ENCODE data around the gene DPAGT1. TPM values are rescaled to one million over a fixed set of nuclear protein-coding genes. Genes with fewer than 3 reads are reported as not detected.
A peak's percentile ranks its signal among the peaks of the same experiment; 100 is the strongest.

Gene DPAGT1
- total RNA-seq, 3 donors from 2014 or later (not counting 1 experiment from before 2014, with no cell fraction given), result 20.5 to 28.5 (median 24.4) TPM

- peak; percentile 80 to 92 (median 86) for ATAC-seq
- peaks cover 19% of the 10 kb centered on the region for H3K36me3 ChIP-seq (ENCODE audit: control insufficient read depth, insufficient read depth, low read length)
- Mint-ChIP-seq H3K4me3 (peak overlapping the region; percentile 91), H3K4me1 (peaks cover 34 to 43% of the 10 kb centered on the region in 2 donors), H3K36me3 (peaks cover 7% of the 10 kb centered on the region), H3K27me3 (ENCODE audit: low read depth in 2 of 2) (no peaks in the 10 kb centered on the region), H3K27ac (peak overlapping the region; percentile 95 to 96), H3K9me3 (no peaks in the 10 kb centered on the region)
- H3K27ac ChIP-seq (ENCODE audit: low read length), result peak overlapping the region; percentile 84
- WGBS (ENCODE audit: insufficient coverage), result under 1% methylated on average over 76 of the region's 79 CpGs
- no peaks in the 10 kb centered on the region for H3K9me3 ChIP-seq (ENCODE audit: control insufficient read depth, insufficient read depth, low read length)
- H3K27me3 ChIP-seq (ENCODE audit: control insufficient read depth, insufficient read depth, low read length), result no peaks in the 10 kb centered on the region
- intact Hi-C loops (cut with micrococcal nuclease), result loop anchor here (1.0 to 2.0 kb wide), 6 partner anchors 10 to 166 kb away; partner anchors contain the start of genes HINFP, HYOU1, SLC37A4 and VPS11
- TF ChIP-seq CTCF (IDR thresholded peaks at IDR 0.05), result peak; percentile 3
- peak; percentile 99 for DNase-seq
- H3K4me1 ChIP-seq (ENCODE audit: control insufficient read depth, insufficient read depth, low read length), result peaks cover 32% of the 10 kb centered on the region
- H3K4me3 ChIP-seq (ENCODE audit: low read length), result peak overlapping the region; percentile 70
Measured at GRCh38 chr11:119095066-119095880, 6.4 kb downstream of the DPAGT1 start.

- Histone ChIP-seq H3K36me3 (ENCODE audit: control insufficient read depth, insufficient read depth, low read length) (peaks cover 19% of the 10 kb centered on the region), H3K4me1 (ENCODE audit: control insufficient read depth, insufficient read depth, low read length) (peaks cover 31% of the 10 kb centered on the region), H3K27me3 (ENCODE audit: control insufficient read depth, insufficient read depth, low read length) (no peaks in the 10 kb centered on the region), H3K4me3 (ENCODE audit: low read length) (peak overlapping the region; percentile 70), H3K27ac (ENCODE audit: low read length) (peak overlapping the region; percentile 84), H3K9me3 (ENCODE audit: control insufficient read depth, insufficient read depth, low read length) (no peaks in the 10 kb centered on the region)
- Mint-ChIP-seq H3K27ac (peak overlapping the region; percentile 95 to 96), H3K27me3 (ENCODE audit: low read depth in 2 of 2) (no peaks in the 10 kb centered on the region), H3K36me3 (peaks cover 7% of the 10 kb centered on the region), H3K9me3 (no peaks in the 10 kb centered on the region), H3K4me3 (peak overlapping the region; percentile 91), H3K4me1 (peaks cover 28 to 38% of the 10 kb centered on the region in 2 donors)
- peak; percentile 54 for TF ChIP-seq CTCF (IDR thresholded peaks at IDR 0.05)
- WGBS (ENCODE audit: insufficient coverage), result 0% methylated on average over 19 of the region's 19 CpGs
- DNase-seq (peak; percentile 66 to 80), ATAC-seq (peak; percentile 35 to 72 (median 53))
- intact Hi-C loops (cut with micrococcal nuclease), result loop anchor here (1.0 to 2.0 kb wide), 7 partner anchors 8 to 166 kb away; partner anchors contain the start of genes HINFP, HYOU1, SLC37A4 and VPS11
Measured at GRCh38 chr11:119094816-119095065, 6.9 kb downstream of the DPAGT1 start.

- Mint-ChIP-seq H3K4me3 (peak overlapping the region; percentile 91), H3K27ac (peak overlapping the region; percentile 95 to 96), H3K36me3 (peaks cover 7% of the 10 kb centered on the region), H3K27me3 (ENCODE audit: low read depth in 2 of 2) (no peaks in the 10 kb centered on the region), H3K4me1 (peaks cover 28 to 35% of the 10 kb centered on the region in 2 donors), H3K9me3 (no peaks in the 10 kb centered on the region)
- no peaks in the 10 kb centered on the region for H3K9me3 ChIP-seq (ENCODE audit: control insufficient read depth, insufficient read depth, low read length)
- WGBS (ENCODE audit: insufficient coverage), result under 1% methylated on average over 81 of the region's 81 CpGs
- H3K27me3 ChIP-seq (ENCODE audit: control insufficient read depth, insufficient read depth, low read length), result no peaks in the 10 kb centered on the region
- H3K4me3 ChIP-seq (ENCODE audit: low read length), result peak overlapping the region; percentile 70
- intact Hi-C loops (cut with micrococcal nuclease), result loop anchor here (1.0 to 2.0 kb wide), 4 partner anchors 8 to 165 kb away; partner anchors contain the start of genes SLC37A4 and VPS11
- TF ChIP-seq CTCF (IDR thresholded peaks at IDR 0.05), result no peak
- H3K36me3 ChIP-seq (ENCODE audit: control insufficient read depth, insufficient read depth, low read length), result peaks cover 19% of the 10 kb centered on the region
- peak overlapping the region; percentile 84 for H3K27ac ChIP-seq (ENCODE audit: low read length)
- H3K4me1 ChIP-seq (ENCODE audit: control insufficient read depth, insufficient read depth, low read length), result peaks cover 31% of the 10 kb centered on the region
- DNase-seq, result peak; percentile 63
- peak; percentile 16 to 39 (median 18) for ATAC-seq
Measured at GRCh38 chr11:119093942-119094815, 7.5 kb downstream of the DPAGT1 start.

All from natural killer cell (primary cell).